Measurements from ENCODE around the gene AUTS2. TPM values are rescaled to one million over a fixed set of nuclear protein-coding genes. Genes with fewer than 3 reads are reported as not detected.
A peak's percentile ranks its signal among the peaks of the same experiment; 100 is the strongest.

AUTS2 gene
- total and polyA plus RNA-seq, 10 of the 15 experiments (the other 5 are each of a cell fraction or from before 2014, with no cell fraction given) = 6.4 to 55.6 (median 21.6) TPM

DNA sequence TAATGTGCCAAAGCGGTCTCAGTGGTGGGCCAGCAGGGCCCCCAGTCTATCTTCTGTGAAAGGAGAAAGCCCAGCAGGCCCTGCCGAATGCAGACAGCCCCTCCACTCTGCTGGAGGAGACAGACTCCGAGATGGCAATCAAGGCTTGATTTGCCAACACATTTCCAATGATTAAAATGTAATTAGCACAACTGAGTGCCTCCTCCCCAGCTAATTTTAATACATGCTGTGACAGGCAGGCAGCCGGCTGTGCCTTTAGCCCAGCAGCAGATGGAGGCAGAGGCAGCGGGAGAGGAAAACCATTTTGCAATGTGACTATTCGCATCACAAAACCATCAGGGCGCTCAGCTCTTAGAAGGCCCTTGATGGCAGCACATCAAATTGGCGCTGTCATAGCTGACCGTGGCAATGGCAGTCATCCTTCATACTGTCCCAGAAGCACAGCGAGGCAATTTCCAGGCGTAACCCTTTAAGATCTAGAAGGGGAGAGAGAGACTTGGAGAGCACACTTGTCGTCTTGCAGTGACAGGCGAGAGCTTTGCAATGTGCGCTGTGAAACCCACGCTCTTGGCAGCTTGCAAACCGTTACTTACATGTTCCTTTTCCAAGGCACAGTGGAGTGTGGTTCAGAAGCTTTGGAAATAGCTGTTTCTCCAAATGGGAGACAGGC is 818.8 kb downstream of the AUTS2 start:
- H3K4me1 ChIP-seq (ENCODE audit: control insufficient read depth, insufficient read depth, low read length) = peaks cover 14% of the 10 kb centered on the region
- H3K4me3 ChIP-seq = no peak overlapping the region
- no peak for ATAC-seq
- no peaks in the 10 kb centered on the region for H3K79me2 ChIP-seq (ENCODE audit: control insufficient read depth, insufficient read depth, low read length)
- ChIA-PET CTCF (interaction anchor here (0.6 to 1.4 kb wide), 3 partner anchors 9 to 23 kb away, joined by 3 to 4 read pairs (median 3); no protein-coding TSS in a partner anchor), SMC1A (ENCODE audit: uncharacterized antibody, unreplicated experiment) (interaction anchor here (1.0 to 1.2 kb wide), 2 partner anchors 9 to 279 kb away, joined by 3 to 4 read pairs; no protein-coding TSS in a partner anchor), POLR2A (interaction anchor here (1.0 kb wide), 1 partner anchor 9 kb away, joined by 3 read pairs; no protein-coding TSS in a partner anchor), RAD21 (ENCODE audit: unreplicated experiment) (no interaction called here)
- no peak overlapping the region for H2AFZ ChIP-seq (ENCODE audit: control insufficient read depth, low read depth, low read length)
- H3K27me3 ChIP-seq (replicated peaks in 1 of 2; ENCODE audit: control insufficient read depth in 2 of 2, insufficient read depth in 2 of 2, low read length in 1 of 2) = no peaks in the 10 kb centered on the region
- H4K20me1 ChIP-seq (ENCODE audit: control insufficient read depth, insufficient read depth) = no peaks in the 10 kb centered on the region
- in situ Hi-C loops (cut with MboI) (no loop called here), intact Hi-C loops (cut with micrococcal nuclease; ENCODE audit: unreplicated experiment) (no loop called here)
- DNase-seq (ENCODE audit: low read depth, low spot score) = no peak
- TF ChIP-seq, protein P1, sequence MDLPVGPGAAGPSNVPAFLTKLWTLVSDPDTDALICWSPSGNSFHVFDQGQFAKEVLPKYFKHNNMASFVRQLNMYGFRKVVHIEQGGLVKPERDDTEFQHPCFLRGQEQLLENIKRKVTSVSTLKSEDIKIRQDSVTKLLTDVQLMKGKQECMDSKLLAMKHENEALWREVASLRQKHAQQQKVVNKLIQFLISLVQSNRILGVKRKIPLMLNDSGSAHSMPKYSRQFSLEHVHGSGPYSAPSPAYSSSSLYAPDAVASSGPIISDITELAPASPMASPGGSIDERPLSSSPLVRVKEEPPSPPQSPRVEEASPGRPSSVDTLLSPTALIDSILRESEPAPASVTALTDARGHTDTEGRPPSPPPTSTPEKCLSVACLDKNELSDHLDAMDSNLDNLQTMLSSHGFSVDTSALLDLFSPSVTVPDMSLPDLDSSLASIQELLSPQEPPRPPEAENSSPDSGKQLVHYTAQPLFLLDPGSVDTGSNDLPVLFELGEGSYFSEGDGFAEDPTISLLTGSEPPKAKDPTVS (IDR thresholded peaks at IDR 0.05; ENCODE audit: low read depth, low read length) = no peak
- no peak for TF ChIP-seq CHD1 (IDR thresholded peaks at IDR 0.05; ENCODE audit: low read depth, low read length)
- TF ChIP-seq YY1 (IDR thresholded peaks at IDR 0.05; ENCODE audit: low read depth, low read length) = no peak
- no peak for TF ChIP-seq FOXM1 (IDR thresholded peaks at IDR 0.05; ENCODE audit: low read depth, low read length)
- no peak for TF ChIP-seq MTA3 (IDR thresholded peaks at IDR 0.05; ENCODE audit: borderline replicate concordance, low read length)
- TF ChIP-seq SP1 (IDR thresholded peaks at IDR 0.05; ENCODE audit: low read depth, low read length) = no peak
- no peak for TF ChIP-seq POU2F2 (IDR thresholded peaks at IDR 0.05; ENCODE audit: borderline replicate concordance, low read depth, low read length)
- TF ChIP-seq ETV6 (conservative IDR thresholded peaks at IDR 0.05 in 1 of 2, IDR thresholded peaks at IDR 0.05 in 1 of 2; ENCODE audit: borderline replicate concordance in 1 of 2, low read depth in 1 of 2) = no peak
- no peak for TF ChIP-seq LARP7 (IDR thresholded peaks at IDR 0.05)
- TF ChIP-seq CHD4 (IDR thresholded peaks at IDR 0.05) = no peak
- no peak for TF ChIP-seq PKNOX1 (IDR thresholded peaks at IDR 0.05)
- TF ChIP-seq TAF1 (IDR thresholded peaks at IDR 0.05; ENCODE audit: borderline replicate concordance, low read depth, low read length) = no peak
- TF ChIP-seq HDAC6 (IDR thresholded peaks at IDR 0.05; ENCODE audit: unreplicated experiment) = no peak
- no peak for TF ChIP-seq ZSCAN29 (IDR thresholded peaks at IDR 0.05)
- TF ChIP-seq GABPA (IDR thresholded peaks at IDR 0.05; ENCODE audit: low read depth) = no peak
- TF ChIP-seq, protein P2, sequence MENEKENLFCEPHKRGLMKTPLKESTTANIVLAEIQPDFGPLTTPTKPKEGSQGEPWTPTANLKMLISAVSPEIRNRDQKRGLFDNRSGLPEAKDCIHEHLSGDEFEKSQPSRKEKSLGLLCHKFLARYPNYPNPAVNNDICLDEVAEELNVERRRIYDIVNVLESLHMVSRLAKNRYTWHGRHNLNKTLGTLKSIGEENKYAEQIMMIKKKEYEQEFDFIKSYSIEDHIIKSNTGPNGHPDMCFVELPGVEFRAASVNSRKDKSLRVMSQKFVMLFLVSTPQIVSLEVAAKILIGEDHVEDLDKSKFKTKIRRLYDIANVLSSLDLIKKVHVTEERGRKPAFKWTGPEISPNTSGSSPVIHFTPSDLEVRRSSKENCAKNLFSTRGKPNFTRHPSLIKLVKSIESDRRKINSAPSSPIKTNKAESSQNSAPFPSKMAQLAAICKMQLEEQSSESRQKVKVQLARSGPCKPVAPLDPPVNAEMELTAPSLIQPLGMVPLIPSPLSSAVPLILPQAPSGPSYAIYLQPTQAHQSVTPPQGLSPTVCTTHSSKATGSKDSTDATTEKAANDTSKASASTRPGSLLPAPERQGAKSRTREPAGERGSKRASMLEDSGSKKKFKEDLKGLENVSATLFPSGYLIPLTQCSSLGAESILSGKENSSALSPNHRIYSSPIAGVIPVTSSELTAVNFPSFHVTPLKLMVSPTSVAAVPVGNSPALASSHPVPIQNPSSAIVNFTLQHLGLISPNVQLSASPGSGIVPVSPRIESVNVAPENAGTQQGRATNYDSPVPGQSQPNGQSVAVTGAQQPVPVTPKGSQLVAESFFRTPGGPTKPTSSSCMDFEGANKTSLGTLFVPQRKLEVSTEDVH (IDR thresholded peaks at IDR 0.05; ENCODE audit: low read depth, partially characterized antibody) = no peak
- peak overlapping the region; percentile 47; the same call in 1 of the 2 replicates for H3K4me2 ChIP-seq (ENCODE audit: control insufficient read depth, insufficient read depth)
- H3K36me3 ChIP-seq (ENCODE audit: control insufficient read depth in 2 of 2, insufficient read depth in 2 of 2, low read length in 1 of 2) = peaks cover 0 to 2% of the 10 kb centered on the region in 2 experiments; a peak in 2 of 4 replicates
- no TSS peak for BruUV-seq (replicated peaks)
- H3K9me3 ChIP-seq (replicated peaks; ENCODE audit: control insufficient read depth, insufficient read depth, low read length) = no peaks in the 10 kb centered on the region
- WGBS (ENCODE audit: insufficient coverage, insufficient replicate concordance, low lambda C conversion rate, missing lambda C conversion rate) = 68% methylated on average over 16 of the region's 16 CpGs
- no peak overlapping the region for H3K9ac ChIP-seq (ENCODE audit: control insufficient read depth, insufficient read depth, low read length)
- H3K27ac ChIP-seq (ENCODE audit: control insufficient read depth, insufficient read depth) = no peak overlapping the region
- no peak for FAIRE-seq

Measured in GM12878 (cell line).